NCI-H1694 treated with DMSO at 0.1 percent for 48 hours (cell line): ENCODE data around the gene TRAF5.
"Not testable (repeated sequence)": the region's sequence is repeated elsewhere in the genome, so short reads cannot be mapped to it uniquely, and the experiment has no call there.

ENCODE experiments used
- DNase-seq: peaks from one replicate; lab custom pipeline; 2025; lab: John Stamatoyannopoulos, UW

Gene TRAF5

GRCh38 chr1:211347077-211347844 lies 20.6 kb downstream of the TRAF5 start:
- no peak for DNase-seq

GRCh38 chr1:211348547-211348946 lies 21.9 kb downstream of the TRAF5 start:
- DNase-seq, result no peak

- no peak for DNase-seq
Measured at GRCh38 chr1:211349741-211350140, 23.1 kb downstream of the TRAF5 start.

- not testable (repeated sequence) for DNase-seq
Measured at GRCh38 chr1:211352055-211352454, 25.4 kb downstream of the TRAF5 start.

GRCh38 chr1:211352465-211352864 lies 25.8 kb downstream of the TRAF5 start:
- no peak for DNase-seq

- DNase-seq, result no peak
Measured at GRCh38 chr1:211352985-211353515, 26.4 kb downstream of the TRAF5 start.

GRCh38 chr1:211353562-211354212 lies 27.1 kb downstream of the TRAF5 start:
- DNase-seq, result no peak

GRCh38 chr1:211355873-211356272 lies 29.2 kb downstream of the TRAF5 start:
- DNase-seq, result no peak

GRCh38 chr1:211356723-211357407 lies 30.2 kb downstream of the TRAF5 start:
- DNase-seq, result no peak

GRCh38 chr1:211358685-211359084 lies 32.1 kb downstream of the TRAF5 start:
- no peak for DNase-seq

GRCh38 chr1:211359876-211360275 lies 33.2 kb downstream of the TRAF5 start:
- no peak for DNase-seq

GRCh38 chr1:211361202-211361601 lies 34.6 kb downstream of the TRAF5 start:
- no peak for DNase-seq

GRCh38 chr1:211369640-211370039 lies 43.0 kb downstream of the TRAF5 start:
- DNase-seq, result no peak

GRCh38 chr1:211370669-211371068 lies 44.0 kb downstream of the TRAF5 start:
- no peak for DNase-seq

- DNase-seq, result no peak
Measured at GRCh38 chr1:211371406-211372105, 44.9 kb downstream of the TRAF5 start.

GRCh38 chr1:211372463-211372862 lies 45.8 kb downstream of the TRAF5 start:
- no peak for DNase-seq

- DNase-seq, result no peak
Measured at GRCh38 chr1:211375146-211375818, 48.6 kb downstream of the TRAF5 start.

- DNase-seq, result no peak
Measured at GRCh38 chr1:211375949-211376348, 49.3 kb downstream of the TRAF5 start.

GRCh38 chr1:211376807-211377470 lies 50.3 kb downstream of the TRAF5 start:
- DNase-seq, result no peak

GRCh38 chr1:211377539-211378450 lies 51.2 kb downstream of the TRAF5 start:
- DNase-seq, result no peak
